ENCODE data around the gene PDZK1IP1. TPM values are rescaled to one million over a fixed set of nuclear protein-coding genes. Genes with fewer than 3 reads are reported as not detected.

PDZK1IP1 gene
- total and polyA plus RNA-seq, 2 donors (not counting 1 experiment from before 2014, with no cell fraction given): 0.21 TPM; not detected in 1

DNA sequence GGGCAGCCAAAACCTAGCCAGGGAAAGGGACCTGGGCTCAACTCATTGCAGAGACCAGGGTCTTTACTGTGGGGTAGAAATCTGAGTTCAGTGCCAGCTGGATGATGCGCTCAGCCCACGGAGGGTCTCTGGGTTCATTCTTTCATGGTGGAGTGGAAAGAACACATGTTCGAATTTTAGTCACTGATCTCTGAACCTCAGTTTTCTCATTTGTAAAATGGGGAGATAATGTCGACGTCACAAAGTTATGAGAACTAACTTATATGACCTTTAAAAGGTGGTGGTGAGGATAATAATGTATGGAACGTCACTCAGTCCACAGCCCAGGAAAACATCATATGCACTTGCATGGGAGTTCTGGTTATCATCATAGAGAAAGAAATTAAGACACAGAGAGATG is 43.4 kb upstream of the PDZK1IP1 start:
- H3K36me3 ChIP-seq (replicated peaks in 1 of 2; ENCODE audit: control extremely low read depth in 1 of 2, control insufficient read depth in 1 of 2, extremely low read depth in 1 of 2, insufficient read depth in 2 of 2, low read length in 1 of 2): no peaks in the 10 kb centered on the region
- no peak overlapping the region for H3K9ac ChIP-seq (ENCODE audit: low read length)
- no peaks in the 10 kb centered on the region for H4K20me1 ChIP-seq (ENCODE audit: control insufficient read depth, insufficient read depth, low read length, poor library complexity, severe bottlenecking)
- H3K27me3 ChIP-seq (replicated peaks in 1 of 4; ENCODE audit: control extremely low read depth in 1 of 4, control insufficient read depth in 3 of 4, insufficient read depth in 4 of 4, low read length in 3 of 4): peaks cover 0 to 80% (median 55%) of the 10 kb centered on the region in 4 experiments
- peaks cover 36 to 38% of the 10 kb centered on the region in 2 donors for H3K4me1 ChIP-seq (ENCODE audit: control insufficient read depth in 2 of 2, insufficient read depth in 2 of 2, low read length in 2 of 2)
- H3K4me1 Mint-ChIP-seq: peaks cover 31% of the 10 kb centered on the region
- peaks cover 72% of the 10 kb centered on the region for H3K27me3 Mint-ChIP-seq
- ChIA-PET CTCF (interaction anchor here (1.1 kb wide), 1 partner anchor 203 kb away, joined by 3 read pairs; no protein-coding TSS in a partner anchor), POLR2A (no interaction called here)
- H3K9me3 Mint-ChIP-seq (ENCODE audit: insufficient read depth): no peaks in the 10 kb centered on the region
- H3K27ac ChIP-seq (ENCODE audit: low read length in 2 of 2): no peak overlapping the region
- no peak for ATAC-seq (ENCODE audit: low read depth)
- intact Hi-C loops (cut with micrococcal nuclease): no loop called here
- H3K27ac Mint-ChIP-seq: no peak overlapping the region
- no peaks in the 10 kb centered on the region for H3K79me2 ChIP-seq (ENCODE audit: control insufficient read depth, insufficient read depth, low read length)
- no peak overlapping the region for H3K4me3 ChIP-seq (ENCODE audit: control extremely low read depth in 1 of 5, extremely low read depth in 1 of 5, insufficient read depth in 1 of 5, low read depth in 2 of 5, low read length in 4 of 5)
- H3K4me3 Mint-ChIP-seq: peak overlapping the region; percentile 72
- DNase-seq: no peak
- peaks cover 0 to 29% (median 0%) of the 10 kb centered on the region in 3 donors for H3K9me3 ChIP-seq (ENCODE audit: control extremely low read depth in 1 of 3, control insufficient read depth in 2 of 3, insufficient read depth in 1 of 3, low read length in 2 of 3)
- WGBS (ENCODE audit: insufficient coverage): 96% methylated on average over 3 of the region's 6 CpGs
- no peak overlapping the region for H2AFZ ChIP-seq (ENCODE audit: insufficient read depth, low read depth, low read length, poor library complexity, severe bottlenecking)
- TF ChIP-seq EZH2 (IDR thresholded peaks at IDR 0.05; ENCODE audit: borderline replicate concordance, insufficient read depth, low read depth, low read length, poor library complexity, severe bottlenecking): no peak
- TF ChIP-seq, protein P1, sequence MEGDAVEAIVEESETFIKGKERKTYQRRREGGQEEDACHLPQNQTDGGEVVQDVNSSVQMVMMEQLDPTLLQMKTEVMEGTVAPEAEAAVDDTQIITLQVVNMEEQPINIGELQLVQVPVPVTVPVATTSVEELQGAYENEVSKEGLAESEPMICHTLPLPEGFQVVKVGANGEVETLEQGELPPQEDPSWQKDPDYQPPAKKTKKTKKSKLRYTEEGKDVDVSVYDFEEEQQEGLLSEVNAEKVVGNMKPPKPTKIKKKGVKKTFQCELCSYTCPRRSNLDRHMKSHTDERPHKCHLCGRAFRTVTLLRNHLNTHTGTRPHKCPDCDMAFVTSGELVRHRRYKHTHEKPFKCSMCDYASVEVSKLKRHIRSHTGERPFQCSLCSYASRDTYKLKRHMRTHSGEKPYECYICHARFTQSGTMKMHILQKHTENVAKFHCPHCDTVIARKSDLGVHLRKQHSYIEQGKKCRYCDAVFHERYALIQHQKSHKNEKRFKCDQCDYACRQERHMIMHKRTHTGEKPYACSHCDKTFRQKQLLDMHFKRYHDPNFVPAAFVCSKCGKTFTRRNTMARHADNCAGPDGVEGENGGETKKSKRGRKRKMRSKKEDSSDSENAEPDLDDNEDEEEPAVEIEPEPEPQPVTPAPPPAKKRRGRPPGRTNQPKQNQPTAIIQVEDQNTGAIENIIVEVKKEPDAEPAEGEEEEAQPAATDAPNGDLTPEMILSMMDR (IDR thresholded peaks at IDR 0.05): no peak
- H3K4me2 ChIP-seq (replicated peaks; ENCODE audit: low read depth, low read length, poor library complexity, severe bottlenecking): no peak overlapping the region

DNA sequence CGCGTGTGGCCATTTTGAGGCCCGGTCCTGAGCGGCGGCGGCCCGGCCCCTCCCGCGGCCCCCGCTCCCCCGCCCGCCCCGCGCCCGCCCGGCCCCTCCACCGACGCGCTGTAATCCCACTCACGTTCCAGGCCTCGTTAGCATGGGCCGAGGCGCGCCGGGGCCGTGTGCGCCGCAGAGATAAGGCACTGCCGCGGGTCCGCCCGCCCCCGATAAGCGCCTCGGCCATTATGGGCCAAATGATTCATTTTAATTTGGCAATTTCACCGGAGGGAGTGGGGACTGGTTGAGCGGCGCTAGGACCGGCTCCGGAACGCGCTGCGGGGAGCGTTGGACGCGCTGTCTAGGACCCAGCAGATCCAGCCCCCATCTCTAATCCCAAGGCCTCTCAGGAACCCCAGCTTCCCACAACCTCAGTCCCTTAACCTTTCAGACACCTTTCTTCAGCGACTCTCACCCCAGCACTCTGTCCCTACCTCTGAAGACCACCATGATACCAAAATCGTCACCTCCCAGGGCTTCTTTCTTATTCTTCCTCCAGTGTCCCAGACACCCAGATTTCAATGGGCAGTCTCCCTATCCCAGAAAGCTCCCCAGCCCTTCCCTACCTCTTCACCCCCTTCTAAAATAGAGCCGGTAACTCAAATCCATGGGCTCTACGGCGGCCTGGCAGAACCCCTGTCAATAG is 42.5 kb upstream of the PDZK1IP1 start, which contains the start of gene TAL1:
Gene TAL1 (minus strand): TSS at position 39 of the 688 bp plus-strand sequence. CDS start 6,337 bp downstream, outside the sequence.
- CTCF ChIA-PET: interaction anchor here (1.1 kb wide), 1 partner anchor 204 kb away, joined by 3 read pairs; no protein-coding TSS in a partner anchor
- WGBS (ENCODE audit: insufficient coverage): 7% methylated on average over 51 of the region's 51 CpGs
- Mint-ChIP-seq H3K4me1 (peaks cover 32% of the 10 kb centered on the region), H3K27me3 (peaks cover 74% of the 10 kb centered on the region), H3K4me3 (peak within 1 kb of the TSS; percentile 83), H3K9me3 (ENCODE audit: insufficient read depth) (no peaks in the 10 kb centered on the region), H3K27ac (peak within 1 kb of the TSS; percentile 57)
- intact Hi-C loops (cut with micrococcal nuclease): no loop called here
- Histone ChIP-seq H3K36me3 (replicated peaks in 1 of 2; ENCODE audit: control extremely low read depth in 1 of 2, control insufficient read depth in 1 of 2, extremely low read depth in 1 of 2, insufficient read depth in 2 of 2, low read length in 1 of 2) (no peaks in the 10 kb centered on the region), H3K27me3 (replicated peaks in 1 of 4; ENCODE audit: control extremely low read depth in 1 of 4, control insufficient read depth in 3 of 4, insufficient read depth in 4 of 4, low read length in 3 of 4) (peaks cover 0 to 84% (median 62%) of the 10 kb centered on the region in 4 experiments), H2AFZ (ENCODE audit: insufficient read depth, low read depth, low read length, poor library complexity, severe bottlenecking) (peak within 1 kb of the TSS; percentile 49), H3K79me2 (ENCODE audit: control insufficient read depth, insufficient read depth, low read length) (no peaks in the 10 kb centered on the region), H4K20me1 (ENCODE audit: control insufficient read depth, insufficient read depth, low read length, poor library complexity, severe bottlenecking) (no peaks in the 10 kb centered on the region), H3K9me3 (ENCODE audit: control extremely low read depth in 1 of 3, control insufficient read depth in 2 of 3, insufficient read depth in 1 of 3, low read length in 2 of 3) (peaks cover 0 to 29% (median 0%) of the 10 kb centered on the region in 3 donors), H3K4me1 (ENCODE audit: control insufficient read depth in 2 of 2, insufficient read depth in 2 of 2, low read length in 2 of 2) (peaks cover 36 to 38% of the 10 kb centered on the region in 2 donors), H3K27ac (ENCODE audit: low read length in 2 of 2) (no peak within 1 kb of the TSS), H3K4me2 (replicated peaks; ENCODE audit: low read depth, low read length, poor library complexity, severe bottlenecking) (peak within 1 kb of the TSS; percentile 72), H3K4me3 (ENCODE audit: control extremely low read depth in 1 of 5, extremely low read depth in 1 of 5, insufficient read depth in 1 of 5, low read depth in 2 of 5, low read length in 4 of 5) (peak within 1 kb of the TSS in 4 of 5 experiments; percentile 2 to 47 (median 38)), H3K9ac (ENCODE audit: low read length) (peak within 1 kb of the TSS; percentile 52)
- DNase-seq (peak; percentile 41), ATAC-seq (ENCODE audit: low read depth) (no peak)
- POLR2A ChIA-PET: no interaction called here
- TF ChIP-seq, protein P1 (IDR thresholded peaks at IDR 0.05): no peak
- TF ChIP-seq EZH2 (IDR thresholded peaks at IDR 0.05; ENCODE audit: borderline replicate concordance, insufficient read depth, low read depth, low read length, poor library complexity, severe bottlenecking): peak; percentile 32
